H9 (cell line): Measurements from ENCODE around the gene KATNB1. TPM values are rescaled to one million over a fixed set of nuclear protein-coding genes. Genes with fewer than 3 reads are reported as not detected.
"Not testable (repeated sequence)": the region's sequence is repeated elsewhere in the genome, so short reads cannot be mapped to it uniquely, and the experiment has no call there.

Experiments
- DNase-seq: peaks from one replicate; pipeline ENCODE4 v3.0.0-alpha.2; 2017
- H2AFZ ChIP-seq: one replicate; pipeline ENCODE4 v1.6.1; 2013; ENCODE audit warnings: mild to moderate bottlenecking, low read length, control low read depth, moderate library complexity
- H2AK5ac ChIP-seq: 2 replicates; pipeline ENCODE4 v1.6.1; 2013; ENCODE audit warnings: low read length, control low read depth, mixed read lengths; ENCODE audit not compliant: insufficient read length
- H2BK120ac ChIP-seq: one replicate; pipeline ENCODE4 v1.6.1; 2013; ENCODE audit warnings: low read depth, mild to moderate bottlenecking, low read length, control low read depth, inconsistent platforms; ENCODE audit not compliant: poor library complexity, severe bottlenecking
- H2BK12ac ChIP-seq: 2 replicates; pipeline ENCODE4 v1.6.1; 2013; ENCODE audit warnings: low read length, control low read depth, mixed read lengths, low read depth; ENCODE audit not compliant: insufficient read length
- H2BK15ac ChIP-seq: 2 replicates; pipeline ENCODE4 v1.6.1; 2013; ENCODE audit warnings: low read depth, low read length, control low read depth
- H2BK20ac ChIP-seq: one replicate; pipeline ENCODE4 v1.6.1; 2013; ENCODE audit warnings: low read depth, mild to moderate bottlenecking, low read length, control low read depth, inconsistent platforms; ENCODE audit not compliant: poor library complexity, severe bottlenecking
- H2BK5ac ChIP-seq: 2 replicates; pipeline ENCODE4 v1.6.1; 2013; ENCODE audit warnings: low read length, control low read depth, mixed read lengths; ENCODE audit not compliant: insufficient read length
- H3K14ac ChIP-seq: 2 replicates; pipeline ENCODE4 v1.6.1; 2013; ENCODE audit warnings: low read length, control low read depth; ENCODE audit not compliant: insufficient read depth
- H3K18ac ChIP-seq: 2 replicates; pipeline ENCODE4 v1.6.1; 2013; ENCODE audit warnings: low read depth, mild to moderate bottlenecking, mixed read lengths, low read length, control low read depth; ENCODE audit not compliant: insufficient read length
- H3K23ac ChIP-seq: 2 replicates; pipeline ENCODE4 v1.6.1; 2013; ENCODE audit warnings: low read length, control low read depth, mixed read lengths, low read depth; ENCODE audit not compliant: insufficient read length
- H3K23me2 ChIP-seq: 2 replicates; pipeline ENCODE4 v1.6.1; 2013; ENCODE audit warnings: low read depth, mild to moderate bottlenecking, mixed read lengths, low read length, control low read depth; ENCODE audit not compliant: insufficient read length, poor library complexity, severe bottlenecking
- H3K27ac ChIP-seq: 2 replicates; pipeline ENCODE4 v1.5.1; 2013; ENCODE audit warnings: low read length, control low read depth, mixed read lengths, low read depth; ENCODE audit not compliant: insufficient read length
- H3K27me3 ChIP-seq: 2 replicates; pipeline ENCODE4 v1.6.1; 2013; ENCODE audit warnings: low read length, control low read depth, inconsistent platforms; ENCODE audit not compliant: insufficient read depth
- H3K4ac ChIP-seq: 2 replicates; pipeline ENCODE4 v1.6.1; 2013; ENCODE audit warnings: low read depth, mild to moderate bottlenecking, control low read depth, inconsistent platforms, low read length, moderate library complexity
- H3K4me1 ChIP-seq: 2 replicates; pipeline ENCODE4 v1.6.1; 2013; ENCODE audit warnings: low read length, control low read depth, inconsistent platforms; ENCODE audit not compliant: insufficient read depth
- H3K4me2 ChIP-seq: 2 replicates; pipeline ENCODE4 v1.6.1; 2013; ENCODE audit warnings: low read length, control low read depth, mixed read lengths; ENCODE audit not compliant: insufficient read length, insufficient read depth
- H3K56ac ChIP-seq: 2 replicates; pipeline ENCODE4 v1.6.1; 2013; ENCODE audit warnings: low read depth, mild to moderate bottlenecking, mixed read lengths, low read length, control low read depth; ENCODE audit not compliant: insufficient read length
- H3K79me1 ChIP-seq: 2 replicates; pipeline ENCODE4 v1.6.1; 2013; ENCODE audit warnings: low read depth, mild to moderate bottlenecking, moderate library complexity, low read length, control low read depth, inconsistent platforms; ENCODE audit not compliant: insufficient read depth, poor library complexity, severe bottlenecking
- H3K79me2 ChIP-seq: 2 replicates; pipeline ENCODE4 v1.6.1; 2013; ENCODE audit warnings: low read length, control low read depth, inconsistent platforms; ENCODE audit not compliant: insufficient read depth
- H3K9ac ChIP-seq: 2 replicates; pipeline ENCODE4 v1.6.1; 2013; ENCODE audit warnings: low read length, control low read depth, mixed read lengths; ENCODE audit not compliant: insufficient read length; ENCODE audit errors: extremely low read depth
- H3K9me3 ChIP-seq: one replicate; pipeline ENCODE4 v1.6.1; 2013; ENCODE audit warnings: low read depth, low read length, inconsistent platforms; ENCODE audit not compliant: control insufficient read depth
- H3T11ph ChIP-seq: one replicate; pipeline ENCODE4 v1.6.1; 2013; ENCODE audit warnings: mild to moderate bottlenecking, low read length, control low read depth, inconsistent platforms
- H4K20me1 ChIP-seq: one replicate; pipeline ENCODE4 v1.6.1; 2013; ENCODE audit not compliant: control insufficient read depth, insufficient read length, insufficient read depth
- H4K5ac ChIP-seq: 2 replicates; pipeline ENCODE4 v1.6.1; 2013; ENCODE audit warnings: low read depth, mild to moderate bottlenecking, mixed read lengths, low read length, control low read depth; ENCODE audit not compliant: insufficient read length
- H4K8ac ChIP-seq: replicated peaks from 2 replicates; pipeline ENCODE4 v1.6.1; 2013; ENCODE audit warnings: low read length, control low read depth, mixed read lengths, low read depth; ENCODE audit not compliant: insufficient read length
- H4K91ac ChIP-seq: 2 replicates; pipeline ENCODE4 v1.6.1; 2013; ENCODE audit warnings: low read depth, mild to moderate bottlenecking, moderate library complexity, mixed read lengths, low read length, control low read depth; ENCODE audit not compliant: insufficient read length
- H3K27ac Mint-ChIP-seq, 3 experiments: 2 replicates in 2 of 3; 3 replicates in 1 of 3; pipeline ENCODE4 v1.8.0; 2020 to 2021; ENCODE audit warnings: mixed read lengths in 3 of 3, mild to moderate bottlenecking in 1 of 3, moderate library complexity in 1 of 3
- H3K27me3 Mint-ChIP-seq: 2 replicates; pipeline ENCODE4 v1.8.0; 2021; ENCODE audit warnings: low read depth, mild to moderate bottlenecking, moderate library complexity, mixed read lengths
- H3K36me3 Mint-ChIP-seq, 3 experiments: 2 replicates in 2 of 3; 3 replicates in 1 of 3; pipeline ENCODE4 v1.8.0; 2020 to 2021; ENCODE audit warnings: low read depth in 3 of 3, mixed read lengths in 3 of 3; ENCODE audit not compliant: insufficient read depth in 1 of 3
- H3K4me1 Mint-ChIP-seq, 2 experiments: 2 replicates each; pipeline ENCODE4 v1.8.0; 2020; ENCODE audit warnings: mixed read lengths in 2 of 2
- H3K4me3 Mint-ChIP-seq, 2 experiments: 2 replicates in 1 of 2; 3 replicates in 1 of 2; pipeline ENCODE4 v1.8.0; 2020 to 2021; ENCODE audit warnings: mild to moderate bottlenecking in 2 of 2, mixed read lengths in 2 of 2, moderate library complexity in 1 of 2
- H3K9me3 Mint-ChIP-seq, 2 experiments: 2 replicates in 1 of 2; 3 replicates in 1 of 2; pipeline ENCODE4 v1.8.0; 2020; ENCODE audit warnings: mild to moderate bottlenecking in 2 of 2, mixed read lengths in 2 of 2, moderate library complexity in 1 of 2
- WGBS: extraction: QIAGEN DNeasy Blood & Tissue Kit; methylation state at CpG from one replicate; pipeline ENCODE4 v1.1.7; 2013; ENCODE audit warnings: missing lambda C conversion rate, low lambda C conversion rate, mixed read lengths; ENCODE audit not compliant: insufficient read length; ENCODE audit errors: extremely low coverage; 5-methylcytosine and 5-hydroxymethylcytosine counted together
- total RNA-seq: library from RNA; stranded (reverse); gene quantifications from 2 replicates; pipeline ENCODE4 v1.2.1, GENCODE V29; 2021
- TF ChIP-seq, protein P1 (sequence below): fragments of 200-600 bp; sonication (generic); conservative IDR thresholded peaks from 3 replicates; pipeline ENCODE4 v1.8.0; 2021; ENCODE audit warnings: antibody characterized with exemption, mild to moderate bottlenecking

KATNB1 gene
- total RNA-seq, 1 experiment from 2014 or later, result 29.9 TPM

DNA sequence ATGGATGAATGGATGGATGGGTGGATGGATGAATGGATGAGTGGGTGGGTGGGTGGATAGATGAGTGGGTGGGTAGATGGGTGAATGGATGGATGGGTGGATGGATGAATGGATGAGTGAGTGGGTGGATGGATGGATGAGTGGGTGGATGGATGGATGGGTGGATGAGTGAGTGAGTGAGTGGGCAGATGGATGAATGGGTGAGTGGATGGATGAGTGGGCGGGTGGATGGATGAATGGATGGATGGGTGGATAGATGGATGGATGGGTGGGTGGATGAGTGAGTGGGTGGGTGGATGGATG lies 6.4 kb upstream of the KATNB1 start:
- TF ChIP-seq, protein P1, sequence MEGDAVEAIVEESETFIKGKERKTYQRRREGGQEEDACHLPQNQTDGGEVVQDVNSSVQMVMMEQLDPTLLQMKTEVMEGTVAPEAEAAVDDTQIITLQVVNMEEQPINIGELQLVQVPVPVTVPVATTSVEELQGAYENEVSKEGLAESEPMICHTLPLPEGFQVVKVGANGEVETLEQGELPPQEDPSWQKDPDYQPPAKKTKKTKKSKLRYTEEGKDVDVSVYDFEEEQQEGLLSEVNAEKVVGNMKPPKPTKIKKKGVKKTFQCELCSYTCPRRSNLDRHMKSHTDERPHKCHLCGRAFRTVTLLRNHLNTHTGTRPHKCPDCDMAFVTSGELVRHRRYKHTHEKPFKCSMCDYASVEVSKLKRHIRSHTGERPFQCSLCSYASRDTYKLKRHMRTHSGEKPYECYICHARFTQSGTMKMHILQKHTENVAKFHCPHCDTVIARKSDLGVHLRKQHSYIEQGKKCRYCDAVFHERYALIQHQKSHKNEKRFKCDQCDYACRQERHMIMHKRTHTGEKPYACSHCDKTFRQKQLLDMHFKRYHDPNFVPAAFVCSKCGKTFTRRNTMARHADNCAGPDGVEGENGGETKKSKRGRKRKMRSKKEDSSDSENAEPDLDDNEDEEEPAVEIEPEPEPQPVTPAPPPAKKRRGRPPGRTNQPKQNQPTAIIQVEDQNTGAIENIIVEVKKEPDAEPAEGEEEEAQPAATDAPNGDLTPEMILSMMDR, result no peak
- no peak overlapping the region for H4K5ac ChIP-seq
- Mint-ChIP-seq H3K27ac (no peak overlapping the region), H3K27me3 (peaks cover 5% of the 10 kb centered on the region), H3K4me3 (no peak overlapping the region), H3K9me3 (peaks cover 0 to 3% of the 10 kb centered on the region in 2 experiments; a peak in 3 of 5 replicates), H3K4me1 (peaks cover 0 to 7% of the 10 kb centered on the region in 2 experiments; a peak in 1 of 4 replicates), H3K36me3 (peaks cover 0 to 5% (median 0%) of the 10 kb centered on the region in 3 experiments; a peak in 1 of 7 replicates)
- H3K4me2 ChIP-seq, result no peak overlapping the region
- no peaks in the 10 kb centered on the region for H4K20me1 ChIP-seq
- H3K18ac ChIP-seq, result no peak overlapping the region
- H2BK20ac ChIP-seq, result no peak overlapping the region
- no peak overlapping the region for H3T11ph ChIP-seq
- H2BK5ac ChIP-seq, result no peak overlapping the region
- no peaks in the 10 kb centered on the region for H3K4me1 ChIP-seq
- H2BK12ac ChIP-seq, result no peak overlapping the region
- H3K14ac ChIP-seq, result no peak overlapping the region
- no peak overlapping the region for H3K9ac ChIP-seq
- no peak overlapping the region for H3K56ac ChIP-seq
- no peak overlapping the region for H2AK5ac ChIP-seq
- H3K27me3 ChIP-seq, result no peaks in the 10 kb centered on the region
- no peak overlapping the region for H2BK15ac ChIP-seq
- no peak overlapping the region for H2BK120ac ChIP-seq
- no peak overlapping the region for H3K23ac ChIP-seq
- H4K91ac ChIP-seq, result no peak overlapping the region
- no peaks in the 10 kb centered on the region for H3K23me2 ChIP-seq
- no peaks in the 10 kb centered on the region for H3K79me2 ChIP-seq
- H3K9me3 ChIP-seq, result no peaks in the 10 kb centered on the region
- no CpG with 5 or more reads among the region's 1 CpG for WGBS
- H3K79me1 ChIP-seq, result no peaks in the 10 kb centered on the region
- H4K8ac ChIP-seq, result no peak overlapping the region
- no peak for DNase-seq
- no peak overlapping the region for H2AFZ ChIP-seq
- no peak overlapping the region for H3K4ac ChIP-seq
- H3K27ac ChIP-seq, result no peak overlapping the region

DNA sequence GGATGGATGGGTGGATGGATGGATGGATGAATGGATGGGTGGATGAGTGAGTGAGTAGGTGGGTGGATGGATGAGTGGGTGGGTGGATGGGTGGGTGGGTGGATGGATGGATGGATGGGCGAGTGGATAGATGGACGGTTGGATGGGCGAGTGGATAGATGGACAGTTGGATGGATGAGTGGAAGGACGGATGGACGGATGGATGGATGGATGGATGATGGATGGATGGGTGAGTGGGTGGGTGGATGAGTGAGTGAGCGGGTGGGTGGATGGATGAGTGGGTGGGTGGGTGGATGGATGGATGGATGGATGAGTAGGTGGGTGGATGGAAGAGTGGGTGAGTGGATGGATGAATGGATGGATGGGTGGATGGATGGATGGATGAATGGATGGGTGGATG lies 5.7 kb upstream of the KATNB1 start:
- not testable (repeated sequence) for H3K4me2 ChIP-seq, H4K91ac ChIP-seq, H3K9me3 Mint-ChIP-seq, H3K9ac ChIP-seq, H2BK5ac ChIP-seq, H3K27me3 Mint-ChIP-seq, H2BK120ac ChIP-seq, H4K8ac ChIP-seq, H2BK15ac ChIP-seq, H3K56ac ChIP-seq, H3K27ac ChIP-seq, H2BK12ac ChIP-seq, H2AK5ac ChIP-seq, H3K79me2 ChIP-seq, H2AFZ ChIP-seq, H4K5ac ChIP-seq, H3K79me1 ChIP-seq, H3K18ac ChIP-seq, H3K27me3 ChIP-seq, H3K23me2 ChIP-seq, H3K36me3 Mint-ChIP-seq, DNase-seq, H3K27ac Mint-ChIP-seq, H4K20me1 ChIP-seq, H3K23ac ChIP-seq, H3K4me1 ChIP-seq, H3T11ph ChIP-seq, H2BK20ac ChIP-seq, H3K9me3 ChIP-seq, H3K4me3 Mint-ChIP-seq, H3K4ac ChIP-seq, H3K14ac ChIP-seq
- H3K4me1 Mint-ChIP-seq, result peaks cover 0 to 12% of the 10 kb centered on the region in 2 experiments; a peak in 1 of 4 replicates
- WGBS, result 100% methylated on average over 2 of the region's 6 CpGs
